IPS-18c (cell line): ENCODE measurements around the gene TMEM145.

Experiments used
- H3K4me3 ChIP-seq: 2 replicates; pipeline ENCODE4 v1.7.0; 2013; ENCODE audit warnings: low read depth, mild to moderate bottlenecking, low read length, moderate library complexity; ENCODE audit not compliant: insufficient read depth
- H3K9me3 ChIP-seq: one replicate; pipeline ENCODE4 v1.6.1; 2013; ENCODE audit warnings: mild to moderate bottlenecking, low read length, moderate library complexity; ENCODE audit not compliant: control insufficient read depth, insufficient read depth

TMEM145 gene

DNA sequence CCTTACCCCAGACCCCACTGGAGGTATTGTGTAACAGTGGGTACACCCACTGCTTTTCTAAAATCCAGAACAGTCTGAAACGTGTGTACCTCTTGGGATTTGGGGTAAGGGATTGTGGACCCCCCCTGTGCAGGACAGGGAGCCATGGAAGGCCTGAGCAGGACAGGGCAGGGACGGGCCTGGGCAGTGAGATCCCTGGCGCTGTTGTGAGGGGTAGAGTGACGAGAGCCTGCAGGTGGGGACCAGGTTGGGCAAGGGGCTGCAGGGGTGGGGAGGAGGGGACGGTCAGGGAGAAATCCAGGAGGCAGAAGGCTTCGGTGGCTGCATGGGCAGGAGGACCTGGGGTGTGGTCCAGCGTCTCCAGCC, 48.4 kb downstream of the TMEM145 start:
- Histone ChIP-seq H3K4me3 (no peak overlapping the region), H3K9me3 (peaks cover 2% of the 10 kb centered on the region)

DNA sequence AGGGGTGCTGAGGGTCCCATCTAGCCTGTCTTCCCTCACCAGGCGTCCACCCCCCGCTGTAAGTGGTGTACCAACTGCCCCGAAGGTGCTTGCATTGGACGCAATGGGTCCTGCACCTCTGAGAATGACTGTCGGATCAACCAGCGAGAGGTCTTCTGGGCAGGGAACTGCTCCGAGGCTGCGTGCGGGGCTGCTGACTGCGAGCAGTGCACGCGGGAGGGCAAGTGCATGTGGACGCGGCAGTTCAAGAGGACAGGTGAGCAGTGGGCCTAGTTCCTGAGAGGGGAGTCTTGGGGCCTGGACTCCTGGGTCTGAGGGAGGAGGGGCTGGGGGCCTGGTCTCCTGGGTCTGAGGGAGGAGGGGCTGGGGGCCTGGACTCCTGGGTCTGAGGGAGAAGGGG, 49.2 kb downstream of the TMEM145 start:
- H3K4me3 ChIP-seq: no peak overlapping the region

DNA sequence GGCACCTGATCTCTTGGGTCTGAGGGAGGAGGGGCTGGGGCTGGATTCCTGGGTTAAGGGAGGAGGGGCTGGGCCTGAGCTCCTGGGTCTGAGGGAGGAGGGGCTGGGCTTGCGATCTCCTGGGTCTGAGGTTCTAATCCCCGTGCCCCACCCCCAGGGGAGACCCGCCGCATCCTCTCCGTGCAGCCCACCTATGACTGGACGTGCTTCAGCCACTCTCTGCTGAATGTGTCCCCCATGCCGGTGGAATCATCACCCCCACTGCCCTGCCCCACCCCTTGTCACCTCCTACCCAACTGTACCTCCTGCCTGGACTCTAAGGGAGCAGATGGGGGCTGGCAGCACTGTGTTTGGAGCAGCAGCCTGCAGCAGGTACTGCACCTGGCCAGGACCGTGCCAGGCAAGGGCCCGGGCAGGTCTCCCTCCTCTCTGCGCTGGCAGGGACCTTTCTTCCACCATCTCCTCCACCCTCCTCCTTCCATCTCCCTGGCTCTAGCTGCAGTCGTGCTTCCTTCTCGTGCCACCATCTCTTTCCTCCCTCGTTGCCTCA, 49.9 kb downstream of the TMEM145 start:
- peaks cover 2% of the 10 kb centered on the region for H3K9me3 ChIP-seq
- no peak overlapping the region for H3K4me3 ChIP-seq

More for the DNA sequence above, 49.2 kb downstream of the TMEM145 start:
- peaks cover 2% of the 10 kb centered on the region for H3K9me3 ChIP-seq

DNA sequence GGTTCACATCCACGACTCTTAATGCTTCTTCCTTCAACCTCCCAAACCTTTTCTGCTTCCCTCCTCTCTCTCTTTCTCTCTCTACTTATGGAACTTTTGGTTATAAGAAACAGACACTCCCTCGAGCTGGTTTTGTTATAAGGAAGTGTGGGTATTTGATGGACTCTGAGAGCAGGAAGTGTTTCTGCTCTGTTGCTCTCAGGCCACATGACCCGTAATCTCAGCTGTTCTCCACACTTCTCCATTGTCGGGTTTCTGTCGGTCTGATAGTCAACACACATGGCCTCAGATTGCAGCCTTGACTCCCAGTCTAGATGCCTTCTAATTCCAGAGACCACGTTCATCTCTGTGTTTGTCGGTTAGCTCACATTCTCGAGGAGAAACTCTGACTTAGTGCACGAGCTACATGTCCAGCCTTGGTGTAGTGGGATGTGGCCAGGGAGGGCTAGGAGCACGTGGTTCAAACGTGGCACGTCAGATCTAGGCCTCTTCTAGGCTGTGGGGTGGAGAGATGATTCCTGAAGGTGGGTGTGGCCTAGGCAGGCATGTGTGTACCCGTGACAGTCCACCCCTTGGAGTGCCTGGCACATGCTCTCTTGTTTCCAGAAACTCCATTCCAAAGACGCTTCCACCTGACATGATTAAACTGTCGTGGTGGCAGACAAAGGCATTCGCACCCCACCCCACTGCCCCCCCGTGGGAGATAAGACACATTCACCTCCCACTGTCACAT, 50.7 kb downstream of the TMEM145 start:
- Histone ChIP-seq H3K9me3 (peaks cover 2% of the 10 kb centered on the region), H3K4me3 (no peak overlapping the region)

DNA sequence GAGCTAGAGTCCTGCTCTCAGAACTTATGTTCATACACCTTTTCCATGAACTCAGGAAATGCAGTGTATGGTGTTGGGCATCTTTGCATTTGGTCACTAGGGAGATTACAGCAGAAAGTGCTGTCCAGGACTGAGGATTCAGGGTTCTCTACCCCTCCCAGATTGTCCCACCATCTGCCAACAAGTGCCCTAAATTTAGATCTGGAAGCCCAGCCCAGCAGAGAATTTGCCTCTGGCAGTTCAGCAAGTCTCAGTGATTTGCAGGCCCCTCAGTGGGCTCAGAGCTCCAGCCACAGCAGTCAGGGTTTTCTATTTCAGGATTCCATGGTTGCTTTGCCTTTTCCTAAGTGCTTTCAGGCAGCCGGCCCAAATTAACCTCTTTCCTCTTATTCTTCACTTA, 53.6 kb downstream of the TMEM145 start:
- Histone ChIP-seq H3K9me3 (peaks cover 2% of the 10 kb centered on the region), H3K4me3 (no peak overlapping the region)

DNA sequence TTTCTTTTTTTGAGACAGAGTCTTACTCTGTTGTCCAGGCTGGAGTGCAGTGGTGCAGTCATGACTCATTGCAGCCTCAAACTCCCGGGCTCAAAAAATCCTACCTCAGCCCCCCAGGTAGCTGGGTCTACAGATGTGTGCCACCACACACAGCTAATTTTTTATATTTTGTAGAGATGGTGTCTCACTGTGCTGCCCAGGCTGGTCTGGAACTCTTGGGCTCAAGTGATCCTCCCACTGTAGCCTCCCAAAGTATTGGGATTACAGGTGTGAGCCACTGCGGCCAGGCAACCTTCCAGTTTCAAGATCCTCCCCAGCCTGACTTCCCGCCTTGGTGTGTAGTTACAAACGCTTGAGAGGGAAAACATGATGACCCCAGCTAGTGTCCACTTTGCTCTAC, 54.8 kb downstream of the TMEM145 start:
- H3K9me3 ChIP-seq: peaks cover 2% of the 10 kb centered on the region

DNA sequence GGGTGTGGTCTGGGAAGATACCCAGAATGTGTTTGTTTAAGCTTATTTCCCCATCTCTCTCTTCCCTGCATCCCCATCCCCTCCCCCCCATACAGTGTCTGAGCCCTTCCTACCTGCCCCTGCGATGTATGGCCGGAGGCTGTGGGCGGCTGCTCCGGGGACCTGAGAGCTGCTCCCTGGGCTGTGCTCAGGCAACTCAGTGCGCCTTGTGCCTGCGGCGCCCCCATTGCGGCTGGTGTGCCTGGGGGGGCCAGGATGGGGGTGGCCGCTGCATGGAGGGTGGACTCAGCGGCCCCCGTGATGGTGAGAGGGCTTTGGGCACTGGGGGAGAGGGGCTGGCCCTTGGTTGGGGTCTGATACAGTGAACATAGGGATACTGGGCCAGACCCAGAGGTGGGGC, 55.3 kb downstream of the TMEM145 start:
- H3K9me3 ChIP-seq: peaks cover 2% of the 10 kb centered on the region
- no peak overlapping the region for H3K4me3 ChIP-seq

More for the DNA sequence above, 54.8 kb downstream of the TMEM145 start:
- H3K4me3 ChIP-seq: no peak overlapping the region

DNA sequence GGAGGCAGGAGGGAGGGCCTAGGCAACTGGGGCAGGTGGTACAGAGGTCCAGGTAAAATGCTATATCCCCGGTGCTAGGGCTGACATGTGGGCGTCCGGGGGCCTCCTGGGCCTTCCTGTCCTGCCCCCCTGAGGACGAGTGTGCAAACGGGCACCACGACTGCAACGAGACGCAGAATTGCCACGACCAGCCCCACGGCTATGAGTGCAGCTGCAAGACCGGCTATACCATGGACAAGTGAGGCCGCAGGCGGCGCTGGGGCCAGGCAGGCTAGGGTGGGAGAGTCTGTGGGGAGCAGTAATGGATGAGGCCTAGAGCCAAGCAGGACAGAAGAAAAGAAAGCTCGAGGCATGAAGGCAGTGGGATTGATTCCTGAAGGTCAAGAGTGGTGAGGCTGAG, 55.7 kb downstream of the TMEM145 start:
- H3K9me3 ChIP-seq: peaks cover 2% of the 10 kb centered on the region
- H3K4me3 ChIP-seq: no peak overlapping the region

DNA sequence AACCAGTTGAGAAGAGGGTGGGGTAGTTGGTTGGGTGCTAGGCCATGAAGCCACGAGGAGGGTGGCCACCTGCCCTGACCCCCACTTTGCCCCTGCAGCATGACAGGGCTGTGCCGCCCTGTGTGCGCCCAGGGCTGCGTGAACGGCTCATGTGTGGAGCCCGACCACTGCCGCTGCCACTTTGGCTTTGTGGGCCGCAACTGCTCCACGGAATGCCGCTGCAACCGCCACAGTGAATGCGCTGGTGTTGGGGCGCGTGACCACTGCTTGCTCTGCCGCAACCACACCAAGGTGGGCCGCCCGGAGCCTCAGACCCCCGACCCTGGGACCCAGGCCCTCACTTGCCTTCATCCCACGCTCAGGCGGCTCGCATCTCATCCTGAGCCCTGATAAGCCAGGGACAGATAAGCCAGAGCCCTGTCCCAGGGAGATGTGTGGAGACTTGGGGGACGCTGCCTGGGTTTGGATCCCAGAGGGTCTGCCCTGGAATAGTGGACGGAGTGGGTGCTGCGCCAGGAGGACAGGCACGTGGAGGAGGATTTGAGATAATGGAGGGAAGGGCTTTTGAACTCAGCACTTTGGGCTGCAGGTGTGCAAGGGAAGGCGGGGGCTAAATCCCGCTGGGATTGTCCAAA, 56.4 kb downstream of the TMEM145 start:
- no peak overlapping the region for H3K4me3 ChIP-seq
- H3K9me3 ChIP-seq: peaks cover under 1% of the 10 kb centered on the region

DNA sequence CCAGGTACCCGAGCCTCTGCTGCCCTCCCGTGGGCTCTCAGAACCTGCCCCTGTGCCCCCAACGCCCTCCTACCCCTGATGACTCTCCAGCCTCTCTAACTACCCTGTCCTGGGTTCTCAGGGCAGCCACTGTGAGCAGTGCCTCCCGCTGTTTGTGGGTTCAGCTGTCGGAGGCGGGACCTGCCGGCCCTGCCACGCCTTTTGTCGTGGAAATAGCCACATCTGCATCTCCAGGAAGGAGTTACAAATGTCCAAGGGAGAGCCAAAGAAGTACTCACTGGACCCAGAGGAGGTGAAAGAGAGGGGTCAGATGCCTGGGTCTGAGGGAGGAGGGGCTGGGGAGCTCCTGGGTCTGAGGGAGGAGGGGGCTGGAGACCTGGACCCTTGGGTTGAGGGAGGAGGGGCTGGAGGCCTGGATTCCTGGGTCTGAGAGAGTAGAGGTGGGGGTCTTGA, 57.0 kb downstream of the TMEM145 start:
- H3K9me3 ChIP-seq: no peaks in the 10 kb centered on the region
- H3K4me3 ChIP-seq: no peak overlapping the region

DNA sequence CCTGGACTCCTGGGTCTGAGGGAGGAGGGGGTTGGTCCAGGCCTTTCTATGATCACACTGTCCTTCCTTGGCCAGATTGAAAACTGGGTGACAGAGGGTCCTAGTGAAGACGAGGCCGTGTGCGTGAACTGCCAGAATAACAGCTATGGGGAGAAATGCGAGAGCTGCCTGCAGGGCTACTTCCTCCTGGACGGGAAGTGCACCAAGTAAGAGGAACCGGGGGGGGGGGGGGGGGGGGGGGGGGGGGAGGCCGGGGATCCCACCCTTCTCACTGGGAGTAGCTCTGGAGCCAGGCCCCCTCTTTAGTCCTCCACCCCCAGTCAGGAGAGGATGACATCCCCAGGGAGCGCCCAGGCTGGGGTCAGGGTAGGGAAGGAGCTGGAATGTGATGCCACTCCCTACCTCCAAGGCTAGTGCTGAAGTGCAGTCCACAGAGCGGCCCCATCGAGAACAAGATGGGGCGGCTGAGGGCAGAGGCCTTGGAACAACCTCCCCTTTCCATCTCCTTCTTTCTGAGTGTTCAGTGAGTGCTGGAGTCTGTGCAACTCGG, 57.6 kb downstream of the TMEM145 start:
- Histone ChIP-seq H3K9me3 (no peaks in the 10 kb centered on the region), H3K4me3 (no peak overlapping the region)
